H54 (cell line): ENCODE measurements around the gene AOAH.

ENCODE experiments used
- DNase-seq: peaks from one replicate; pipeline ENCODE4 v3.0.0; 2011; ENCODE audit warnings: low spot score, mixed read lengths; ENCODE audit not compliant: insufficient read length
- FAIRE-seq: peaks from 3 replicates; lab custom pipeline; 2011; peaks lifted over from hg19 to GRCh38; lab: Jason Lieb, UNC
- POLR2A ChIP-seq: IDR thresholded peaks from 2 replicates; pipeline ENCODE4 v1.6.1; 2011; ENCODE audit warnings: low read depth, mild to moderate bottlenecking, low read length

The AOAH gene

DNA sequence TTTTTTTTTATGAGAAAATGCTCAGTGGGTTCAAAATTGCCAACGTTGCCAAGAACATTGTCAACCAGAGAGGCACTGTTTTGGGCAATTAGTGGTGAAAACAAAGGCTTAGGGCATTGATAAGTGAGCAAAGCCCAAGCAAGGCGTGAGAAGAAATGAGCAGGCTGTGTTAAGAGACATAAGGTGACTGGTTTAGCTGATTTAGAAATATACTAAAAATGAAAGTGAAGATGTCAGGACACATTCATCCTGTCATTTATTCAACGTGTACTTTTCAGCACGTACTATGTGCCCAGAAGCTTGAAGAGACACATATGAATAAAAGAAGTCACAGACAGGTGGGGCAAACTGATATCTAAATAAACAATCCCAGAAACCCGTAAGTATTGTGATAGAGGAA lies 31.8 kb downstream of the AOAH start:
- DNase-seq (no peak), FAIRE-seq (no peak)
- TF ChIP-seq POLR2A = no peak

DNA sequence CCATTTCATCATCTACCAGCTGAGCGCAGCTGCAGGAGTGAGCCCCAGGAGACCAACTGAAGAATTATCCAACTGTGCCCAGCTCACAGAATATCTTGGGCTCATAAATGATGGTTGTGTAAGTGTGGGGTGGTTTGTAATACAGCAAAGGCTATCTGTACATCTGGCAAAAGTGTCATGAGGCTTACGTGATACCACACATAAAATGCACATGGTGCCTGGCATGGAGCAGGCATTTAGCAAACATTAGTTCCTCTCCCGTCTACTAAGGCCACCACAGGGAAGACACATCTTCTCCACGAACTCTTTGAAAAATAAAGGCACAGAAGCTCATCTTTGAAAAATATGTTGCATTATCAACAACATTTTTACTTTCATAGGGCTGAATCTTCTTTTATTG lies 32.3 kb downstream of the AOAH start:
- no peak for TF ChIP-seq POLR2A
- DNase-seq (no peak), FAIRE-seq (no peak)

DNA sequence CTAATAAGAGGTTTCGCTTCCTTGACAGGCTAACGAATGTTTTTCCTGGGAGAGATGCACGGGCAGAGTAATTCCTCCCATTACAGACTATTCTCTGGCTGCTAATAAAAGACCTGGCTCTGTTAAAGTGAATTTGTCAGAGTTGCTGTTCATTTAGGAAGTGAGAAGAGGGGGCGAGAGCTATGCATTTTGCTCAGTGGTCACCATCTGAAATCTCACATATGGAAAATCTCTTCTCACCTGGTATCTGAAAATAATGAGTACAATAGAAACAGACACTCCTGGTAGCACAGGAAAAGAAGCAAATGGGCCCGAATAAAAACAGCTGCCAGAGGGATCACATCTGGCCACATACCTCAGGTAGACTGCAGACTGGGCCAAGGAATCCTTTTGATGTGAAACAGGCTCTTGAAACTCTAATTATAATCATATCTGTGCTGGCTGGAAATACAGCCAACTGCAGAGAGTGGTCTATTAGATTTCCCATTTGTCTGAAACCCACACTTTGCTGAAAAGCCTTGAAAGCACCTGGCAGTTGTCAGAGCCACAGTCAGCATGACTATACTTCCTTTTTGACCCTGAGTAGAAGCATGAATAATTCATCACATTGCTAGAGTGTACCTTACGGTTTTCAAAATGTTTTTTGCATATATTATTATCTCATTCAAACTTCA lies 33.6 kb downstream of the AOAH start:
- no peak for FAIRE-seq
- DNase-seq = no peak
- TF ChIP-seq POLR2A = no peak

DNA sequence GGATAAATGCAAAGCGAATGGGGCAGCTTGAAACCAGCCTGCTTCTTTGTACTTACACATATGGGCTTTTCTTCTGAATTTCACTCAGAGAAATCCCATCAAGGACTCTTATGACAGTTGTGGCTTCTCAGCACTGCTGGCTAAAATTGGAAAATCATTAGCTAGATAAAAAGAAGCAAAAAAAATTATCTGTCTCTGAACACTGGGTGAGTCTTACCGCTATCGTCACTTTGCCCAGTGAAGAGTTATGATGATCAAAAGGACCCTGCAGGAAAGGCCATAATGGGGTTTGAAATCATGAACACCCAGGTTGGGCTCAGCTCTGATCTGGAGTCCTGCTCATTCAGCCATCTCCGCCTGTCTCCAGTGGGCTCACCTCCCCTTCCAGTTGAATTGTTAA lies 34.3 kb downstream of the AOAH start:
- TF ChIP-seq POLR2A = no peak
- FAIRE-seq (no peak), DNase-seq (no peak)

DNA sequence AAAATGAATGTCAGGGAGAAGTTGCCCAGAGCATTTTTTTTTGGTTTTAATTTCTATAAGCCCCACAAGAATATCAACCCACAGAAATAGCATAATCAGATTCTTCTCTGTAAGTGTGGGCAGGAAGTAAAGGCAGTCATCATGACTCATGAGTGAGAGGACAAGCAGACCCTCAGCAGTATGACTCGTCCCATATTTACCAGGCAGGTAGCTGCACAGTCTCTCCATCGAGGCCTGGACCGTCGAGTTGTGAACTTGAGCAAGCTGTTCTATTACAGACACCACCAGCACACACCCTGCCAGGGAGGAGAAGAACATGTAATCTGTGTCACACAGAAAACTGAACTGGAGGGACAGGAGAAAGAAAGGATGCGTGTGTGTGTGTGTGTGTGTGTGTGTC lies 37.8 kb downstream of the AOAH start:
- no peak for TF ChIP-seq POLR2A
- FAIRE-seq (no peak), DNase-seq (peak; percentile 38)

DNA sequence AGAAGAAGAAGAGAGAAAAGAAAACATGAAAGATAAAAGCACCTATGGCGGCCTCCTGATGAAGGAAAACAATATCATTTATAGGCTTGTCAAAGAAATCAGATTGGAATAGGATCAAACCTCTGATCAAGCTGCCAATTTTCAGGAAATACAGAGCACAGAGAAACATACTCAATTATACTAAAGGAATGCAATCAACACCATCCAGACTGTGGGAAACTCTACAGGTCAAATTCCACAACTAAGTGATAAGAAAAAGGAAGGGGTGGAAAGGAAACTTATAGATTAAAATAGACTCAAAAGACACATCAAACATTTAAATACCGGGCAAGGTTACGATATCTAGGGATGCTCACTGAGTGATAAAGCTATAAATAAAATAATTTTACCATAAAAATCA lies 39.3 kb downstream of the AOAH start:
- DNase-seq = no peak
- TF ChIP-seq POLR2A = no peak
- FAIRE-seq = no peak

DNA sequence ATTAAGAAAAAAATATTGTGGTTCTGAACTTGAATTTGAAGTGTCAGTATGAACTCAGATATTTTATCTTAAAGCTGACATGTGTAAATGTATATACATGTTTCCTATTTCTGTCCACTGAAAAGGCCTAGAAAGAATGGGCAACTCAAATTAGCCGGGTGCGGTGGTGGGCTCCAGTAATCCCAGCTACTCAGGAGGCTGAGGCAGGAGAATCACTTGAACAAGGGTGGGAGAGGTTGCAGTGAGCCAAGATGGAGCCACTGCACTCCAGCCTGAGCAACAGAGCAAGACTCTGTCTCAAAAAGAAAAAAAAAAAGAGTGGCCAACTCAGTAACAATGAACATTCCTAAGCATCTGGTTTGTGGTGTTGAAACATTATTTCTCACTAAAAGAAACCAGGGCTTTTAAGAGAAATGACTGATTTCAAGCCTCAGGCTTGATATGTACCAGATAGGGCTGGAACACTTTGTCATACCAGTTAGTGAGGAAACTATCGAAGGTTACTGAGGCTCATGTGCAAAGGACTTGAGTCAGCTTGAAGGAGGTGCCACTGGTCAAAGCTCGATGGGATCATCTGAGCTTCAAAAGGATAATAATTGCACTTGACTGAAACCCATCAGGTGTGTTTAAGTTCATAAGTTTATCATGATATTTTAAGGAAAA lies 40.5 kb downstream of the AOAH start:
- no peak for DNase-seq
- FAIRE-seq = no peak
- no peak for TF ChIP-seq POLR2A

DNA sequence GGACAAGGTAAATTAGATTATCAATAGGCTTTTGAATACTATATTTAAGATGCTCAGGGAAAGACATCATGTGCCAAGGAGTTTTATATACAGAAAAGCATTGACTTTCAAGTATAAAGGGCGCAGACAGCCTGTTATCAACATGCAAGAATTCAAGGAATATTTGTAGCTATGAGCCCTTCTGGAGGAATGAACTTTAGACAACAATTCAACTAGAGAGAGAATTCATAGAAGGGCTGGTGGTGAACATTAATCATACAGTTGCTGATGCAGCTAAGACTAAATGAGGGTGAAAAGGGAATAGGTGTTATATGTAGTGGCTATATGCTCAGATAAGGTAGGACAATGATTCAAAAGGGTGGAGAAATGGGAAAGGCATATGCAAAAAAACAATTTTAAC lies 41.2 kb downstream of the AOAH start:
- DNase-seq = no peak
- no peak for TF ChIP-seq POLR2A
- no peak for FAIRE-seq

DNA sequence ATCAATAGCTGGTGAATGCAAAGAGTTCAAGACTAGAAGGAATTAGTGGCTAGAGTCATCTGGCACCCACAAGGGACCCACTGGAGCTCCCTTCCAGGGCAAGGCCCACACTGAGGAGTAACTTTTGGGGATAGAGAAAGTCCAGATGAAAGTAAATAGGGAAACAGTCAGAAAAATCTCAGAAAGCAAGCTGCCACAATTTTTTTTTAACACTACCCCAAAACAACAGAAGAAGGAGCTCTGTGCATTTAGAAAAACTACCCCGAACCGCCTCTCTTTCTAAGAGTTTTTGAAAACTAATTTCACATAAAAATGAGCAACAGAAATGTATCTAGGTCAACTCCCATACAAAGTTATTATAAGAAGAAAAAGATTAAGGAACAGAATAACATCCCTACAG lies 42.2 kb downstream of the AOAH start:
- DNase-seq (no peak), FAIRE-seq (no peak)
- no peak for TF ChIP-seq POLR2A

DNA sequence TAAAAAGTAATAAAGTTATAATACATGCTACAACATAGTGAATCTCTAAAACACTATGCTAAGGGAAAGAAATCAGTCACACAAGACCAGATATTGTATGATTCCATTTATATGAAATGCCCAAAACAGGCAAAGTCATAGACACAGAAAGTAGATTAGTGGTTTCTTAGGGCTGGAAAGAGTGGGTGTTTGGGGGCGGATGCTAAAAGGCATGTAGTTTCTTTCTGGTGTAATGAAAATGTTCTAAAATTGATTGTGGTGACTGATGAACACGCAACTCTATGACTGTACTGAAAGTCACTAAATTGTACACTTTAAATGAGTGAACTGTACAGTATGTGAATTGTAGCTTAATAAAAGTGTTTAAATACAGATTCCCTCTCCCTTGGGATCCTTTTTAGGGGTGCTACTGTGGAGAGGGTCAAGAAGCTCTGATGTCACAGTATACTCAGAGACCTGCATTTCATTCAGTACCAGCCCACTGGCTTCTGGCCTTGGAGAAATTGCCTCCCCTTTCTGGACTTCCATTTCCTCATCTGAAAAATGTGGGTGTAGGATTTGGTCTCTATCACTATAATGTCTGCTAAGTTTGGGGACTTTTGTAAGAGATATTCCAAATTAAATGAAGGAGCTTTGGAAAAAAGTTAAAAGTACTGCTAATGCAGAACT lies 46.4 kb downstream of the AOAH start:
- DNase-seq = no peak
- no peak for FAIRE-seq
- TF ChIP-seq POLR2A = no peak

DNA sequence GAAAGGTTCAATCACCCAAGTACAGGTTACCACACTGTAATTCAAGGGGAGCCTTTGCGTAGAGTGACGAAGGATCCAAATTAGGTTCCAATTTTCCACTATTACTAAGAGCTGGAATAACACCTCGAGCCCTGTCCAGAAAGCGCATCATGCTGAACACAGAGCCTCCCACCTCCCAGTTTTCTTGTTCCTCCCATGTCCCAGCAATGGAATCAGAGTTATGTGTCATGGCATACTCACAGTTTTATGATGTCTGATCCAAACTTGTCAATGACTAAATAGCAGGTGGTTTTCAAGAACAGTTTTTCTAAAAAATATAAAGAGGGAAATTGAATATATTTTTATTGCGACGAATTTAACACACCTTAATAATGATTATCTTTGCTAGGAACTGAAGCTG lies 50.6 kb downstream of the AOAH start:
- no peak for DNase-seq
- FAIRE-seq = no peak
- no peak for TF ChIP-seq POLR2A

DNA sequence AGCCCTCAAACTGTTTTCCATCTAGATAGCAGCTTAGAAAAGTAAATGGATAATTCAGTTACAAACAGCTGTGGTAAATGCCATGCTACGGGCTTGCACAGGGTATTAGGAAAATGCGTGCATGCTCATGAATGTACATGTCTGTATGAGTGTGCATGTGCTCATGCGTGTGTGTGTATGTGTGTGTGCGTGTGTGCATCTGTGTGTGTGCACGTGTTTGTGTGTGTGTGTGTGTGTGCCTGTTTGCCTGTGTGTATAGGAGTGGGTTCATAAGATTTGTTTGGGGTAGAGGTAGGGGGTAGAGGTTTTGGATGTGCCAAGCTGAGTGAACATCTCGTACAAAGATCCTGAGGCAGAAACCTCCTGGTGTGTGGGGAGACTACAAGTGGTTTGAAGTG lies 52.9 kb downstream of the AOAH start:
- FAIRE-seq (no peak), DNase-seq (no peak)
- TF ChIP-seq POLR2A = no peak

DNA sequence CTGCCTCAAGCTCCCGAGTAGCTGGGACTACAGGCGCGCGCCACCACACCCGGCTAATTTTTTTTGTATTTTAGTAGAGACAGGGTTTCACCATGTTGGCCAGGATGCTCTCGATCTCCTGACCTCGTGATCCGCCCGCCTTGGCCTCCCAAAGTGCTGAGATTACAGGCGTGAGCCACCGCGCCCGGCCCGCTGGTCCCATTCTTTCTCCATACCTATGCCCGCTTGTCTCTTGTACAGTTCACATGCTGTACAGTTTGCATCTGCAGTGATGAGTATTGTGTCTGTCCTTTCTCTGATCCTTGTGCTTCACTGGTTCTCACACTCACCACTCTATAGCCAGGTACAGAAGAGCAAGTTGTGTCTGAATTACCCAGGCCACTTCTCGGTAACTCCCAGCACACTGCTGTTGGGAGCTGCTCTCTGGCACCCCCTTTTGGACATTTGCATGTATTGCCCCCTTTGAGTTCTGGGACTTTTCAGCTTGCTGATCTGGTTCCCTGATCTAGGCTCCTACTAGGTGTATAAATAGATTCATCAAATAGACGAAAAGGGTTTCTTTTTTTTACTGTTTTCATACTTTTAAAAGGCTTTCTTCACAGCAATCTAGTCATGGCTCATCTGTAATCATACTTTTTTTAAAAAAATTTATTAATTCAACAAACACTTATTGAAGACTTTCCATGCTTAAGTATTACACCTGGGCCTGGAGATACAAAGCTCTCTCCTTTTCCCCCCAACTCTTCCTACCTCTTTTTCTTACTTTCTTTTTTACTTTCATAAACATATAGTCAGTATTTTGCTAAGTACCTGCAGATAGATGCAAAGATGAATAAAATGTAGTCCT lies 53.5 kb downstream of the AOAH start:
- no peak for TF ChIP-seq POLR2A
- DNase-seq (peak; percentile 70), FAIRE-seq (peak; percentile 87)

DNA sequence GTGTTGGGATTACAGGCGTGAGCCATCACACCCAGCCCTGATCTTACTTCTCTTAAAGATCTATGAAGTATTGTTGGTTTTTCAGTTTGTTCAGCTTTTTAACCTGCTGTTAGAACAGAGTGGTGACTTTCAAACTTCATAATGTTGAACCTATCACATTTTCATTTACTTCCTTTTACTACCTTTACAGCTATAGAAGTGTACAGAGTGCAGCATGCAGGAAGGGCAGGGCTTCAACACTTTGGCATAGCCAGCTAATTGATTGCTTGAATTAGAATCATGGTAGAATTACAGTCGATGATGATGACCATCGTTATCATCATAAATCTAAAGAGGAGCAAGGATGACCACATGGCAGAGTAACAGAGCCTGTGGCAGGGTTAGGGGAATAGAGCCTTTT lies 55.5 kb downstream of the AOAH start:
- TF ChIP-seq POLR2A = no peak
- FAIRE-seq (no peak), DNase-seq (no peak)
